Germinal center (tissue), 1 donor: Measurements from ENCODE around the gene CCDC152.
"Not testable (repeated sequence)": the region's sequence is repeated elsewhere in the genome, so short reads cannot be mapped to it uniquely, and the experiment has no call there.

ENCODE experiments used
- DNase-seq: peaks from one replicate; pipeline ENCODE4 v3.0.0; 2012; ENCODE audit warnings: mixed read lengths, low spot score

Gene CCDC152

DNA sequence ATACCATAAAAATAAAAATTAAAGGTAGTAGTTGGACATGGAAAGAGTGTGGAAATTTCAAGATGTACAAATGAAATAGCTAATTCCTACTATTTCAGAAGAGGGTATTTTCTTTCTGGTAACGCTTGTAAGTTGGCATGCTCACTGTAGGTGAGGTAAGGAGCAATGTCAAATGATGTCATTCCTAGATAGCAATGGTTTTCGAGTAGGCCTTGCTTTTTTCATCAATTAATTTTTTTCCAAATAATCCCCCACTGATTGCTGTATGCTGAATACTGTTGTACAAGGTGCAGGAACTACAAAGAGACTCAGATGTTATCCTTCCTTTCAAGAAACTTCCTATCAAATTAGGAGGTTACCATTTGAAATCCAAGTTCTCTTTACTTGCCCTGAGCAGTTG is 56.0 kb downstream of the CCDC152 start:
- no peak for DNase-seq

DNA sequence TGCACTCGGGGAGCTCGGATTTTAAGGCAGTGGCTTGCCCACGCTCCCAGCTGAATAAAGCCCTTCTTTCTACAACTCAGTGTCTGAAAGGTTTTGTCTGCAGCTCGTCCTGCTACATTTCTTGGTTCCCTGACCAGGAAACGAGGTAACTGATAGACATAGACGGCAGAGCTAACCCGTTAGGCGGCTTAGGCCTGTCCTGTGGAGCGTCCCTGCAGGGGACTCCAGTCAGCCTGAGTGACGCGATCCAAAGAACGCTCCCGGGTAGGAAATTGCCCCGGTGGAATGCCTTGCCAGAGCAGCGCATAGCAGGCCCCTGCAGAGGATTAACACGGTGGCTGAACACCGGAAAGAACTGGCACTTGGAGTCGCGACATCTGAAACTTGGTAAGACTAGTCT is 56.9 kb downstream of the CCDC152 start:
- no peak for DNase-seq

- not testable (repeated sequence) for DNase-seq
These were observed 59.9 kb downstream of the CCDC152 start for GRCh38 chr5:42816546-42816945.

GRCh38 chr5:42819745-42820144 is 63.1 kb downstream of the CCDC152 start:
- no peak for DNase-seq

DNA sequence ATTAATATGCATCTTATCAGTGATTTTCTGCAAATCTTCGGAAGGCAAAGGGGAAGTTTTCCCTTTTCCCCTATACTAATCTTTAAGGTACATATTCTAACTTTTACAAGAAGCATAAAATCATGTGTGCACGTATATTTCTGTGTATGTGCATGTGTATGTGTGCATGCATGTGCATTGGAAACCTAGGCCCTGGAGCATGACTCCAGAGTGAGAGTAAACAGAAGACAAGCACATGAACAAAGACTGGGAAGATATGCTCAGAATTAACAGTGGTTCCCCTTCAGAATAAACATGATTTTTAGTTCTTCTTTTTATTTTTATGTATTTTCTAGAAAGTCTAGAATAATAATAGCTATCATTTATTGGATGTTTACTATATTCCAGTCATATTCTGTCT is 65.9 kb downstream of the CCDC152 start:
- DNase-seq, result no peak

DNA sequence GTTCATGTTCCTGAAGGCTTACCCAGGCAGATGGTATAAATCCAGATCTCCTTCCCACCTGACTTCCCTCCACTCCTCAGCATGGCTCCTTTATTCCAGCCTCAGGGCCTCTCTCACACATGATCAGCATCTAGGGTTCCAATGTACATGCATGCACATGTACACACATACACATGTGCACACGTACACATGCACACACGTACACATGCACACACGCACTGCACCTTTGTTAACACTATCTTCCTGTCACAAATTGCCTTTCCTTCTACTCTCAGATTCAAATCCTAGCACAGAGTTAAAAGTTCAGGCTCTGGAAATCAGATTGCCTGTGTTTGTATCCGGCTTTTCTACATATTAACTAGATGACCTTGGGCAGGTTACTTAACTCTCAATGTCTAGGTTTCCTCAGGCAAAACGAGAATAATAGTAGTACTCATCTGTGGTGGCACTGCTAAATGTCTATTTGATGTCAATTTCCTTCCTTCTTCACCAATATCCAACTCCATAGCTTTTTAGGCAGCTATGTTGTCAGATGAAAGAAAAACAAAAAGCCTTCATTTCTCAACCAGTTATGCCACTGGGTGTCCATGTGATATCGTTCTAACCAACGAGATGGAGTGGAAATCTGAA is 67.8 kb downstream of the CCDC152 start:
- DNase-seq, result no peak

DNA sequence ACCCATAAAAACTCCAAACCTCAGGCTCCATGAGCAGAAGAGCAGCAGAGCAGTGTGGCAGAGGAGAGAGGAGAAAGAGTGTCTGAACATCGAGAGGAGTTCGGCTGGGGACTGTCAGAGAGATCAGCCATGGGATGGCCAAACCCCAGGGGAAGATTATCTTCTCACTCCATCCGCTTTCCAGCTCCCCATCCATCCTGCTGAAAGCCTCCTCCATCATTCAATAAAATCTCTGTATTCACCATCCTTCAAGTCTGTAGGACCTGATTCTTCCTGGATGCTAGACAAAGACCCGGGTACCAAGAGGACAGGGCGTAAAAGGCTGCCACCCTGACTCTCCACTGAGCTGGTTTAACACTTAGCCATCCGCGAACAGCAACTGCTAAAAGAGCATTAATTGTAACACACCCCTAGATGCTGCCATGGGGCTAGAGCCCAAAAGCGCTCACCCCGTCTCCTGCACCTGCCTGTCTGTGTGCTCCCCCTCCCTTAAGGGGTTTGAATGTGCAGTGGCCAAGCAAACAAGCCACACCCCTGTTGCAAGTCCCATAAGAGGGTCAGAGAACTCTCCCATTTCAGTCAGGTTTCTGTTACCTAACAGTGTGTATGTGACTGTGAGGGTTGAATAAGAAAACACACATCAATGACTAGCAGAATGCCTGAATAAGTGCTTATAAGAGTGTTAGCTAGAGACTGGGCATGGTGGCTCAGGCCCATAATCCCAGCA is 69.0 kb downstream of the CCDC152 start:
- DNase-seq, result no peak

- no peak for DNase-seq
These were observed 70.3 kb downstream of the CCDC152 start for GRCh38 chr5:42826757-42827515.

- DNase-seq, result no peak
These were observed 72.1 kb downstream of the CCDC152 start for GRCh38 chr5:42828671-42829070.

DNA sequence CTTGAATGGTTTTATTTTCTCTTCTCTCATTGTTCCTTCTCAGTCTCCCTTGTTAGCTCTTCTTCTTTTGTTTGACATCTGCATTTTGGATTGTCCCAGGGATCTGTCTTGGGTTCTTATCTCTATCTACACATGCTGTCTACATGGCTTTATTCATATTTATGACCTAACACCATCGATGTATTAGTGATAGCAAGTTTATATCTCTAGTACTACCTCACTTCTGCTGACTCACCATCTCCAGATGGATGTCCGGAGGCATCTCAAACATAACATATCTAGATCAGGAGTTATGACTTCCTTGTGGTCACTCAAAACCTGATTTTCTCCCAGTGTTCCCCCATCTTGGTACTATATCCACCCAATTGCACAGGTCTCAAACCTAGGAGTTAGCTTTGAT is 74.3 kb downstream of the CCDC152 start:
- no peak for DNase-seq

DNA sequence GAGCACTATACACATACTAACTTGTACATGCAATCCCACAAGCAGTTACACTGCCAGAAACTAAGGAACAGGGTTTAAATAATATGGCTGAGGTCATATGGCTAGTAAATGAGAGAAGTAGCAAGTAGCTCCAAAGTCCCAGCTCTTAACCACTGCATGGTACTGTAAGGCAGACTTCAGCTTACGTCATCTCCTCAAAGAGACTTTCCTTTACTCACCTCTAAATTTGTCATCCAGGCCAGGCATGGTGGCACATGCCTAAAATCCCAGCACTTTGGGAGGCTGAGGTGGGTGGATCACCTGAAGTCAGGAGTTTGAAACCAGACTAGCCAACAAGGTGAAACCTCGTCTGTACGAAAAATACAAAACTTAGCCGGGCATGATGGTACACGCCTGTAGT is 75.4 kb downstream of the CCDC152 start:
- DNase-seq, result no peak

DNA sequence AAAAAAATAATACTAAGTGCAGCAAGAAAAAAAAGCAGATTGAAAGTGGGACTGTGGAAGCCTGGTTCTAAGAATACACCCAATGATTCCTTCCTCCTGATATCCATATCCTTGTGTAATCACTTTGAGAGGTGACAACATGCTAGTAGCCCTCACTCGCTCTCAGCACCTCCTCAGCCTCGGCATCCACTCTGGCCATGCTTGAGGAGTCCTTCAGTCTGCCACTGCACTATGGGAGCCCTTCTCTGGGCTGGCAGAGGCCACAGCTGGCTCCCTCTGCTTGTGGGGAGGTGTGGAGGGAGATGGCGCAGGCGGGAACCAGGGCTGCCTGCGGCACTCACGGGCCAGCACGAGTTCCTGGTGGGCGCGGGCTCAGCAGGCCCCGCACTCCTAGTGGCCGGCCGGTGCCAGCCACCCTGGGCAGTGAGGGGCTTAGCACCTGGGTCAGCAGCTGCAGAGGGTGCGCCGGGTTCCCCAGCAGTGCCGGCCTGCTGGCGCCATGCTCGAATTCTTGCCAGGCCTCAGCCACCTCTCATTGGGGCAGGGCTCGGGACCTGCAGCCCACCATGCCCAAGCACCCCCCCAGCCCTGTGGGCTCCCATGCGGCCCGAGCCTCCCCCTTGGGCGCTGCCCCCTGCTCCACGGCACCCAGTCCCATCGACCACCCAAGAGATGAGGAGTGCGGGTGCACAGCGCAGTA is 79.6 kb downstream of the CCDC152 start:
- DNase-seq, result no peak

DNA sequence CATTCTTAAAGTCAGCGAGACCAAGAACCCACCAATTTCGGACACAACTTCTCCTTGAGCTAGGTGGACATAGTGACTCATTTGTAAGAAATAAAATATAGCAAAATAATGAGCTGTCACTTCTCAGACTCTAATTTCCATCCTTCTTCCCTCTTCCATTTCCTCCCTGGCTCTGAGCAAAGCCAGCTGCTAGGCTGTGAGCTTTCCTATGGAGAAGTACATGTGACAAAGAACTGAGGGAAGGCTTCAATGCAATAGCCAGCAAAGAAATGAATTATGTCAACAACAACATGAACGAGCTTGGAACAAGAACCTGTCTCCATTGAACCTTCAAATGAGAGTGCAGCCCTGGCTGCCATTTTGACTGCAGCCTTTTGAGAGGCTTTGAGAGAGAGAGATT is 81.0 kb downstream of the CCDC152 start:
- DNase-seq, result no peak

DNA sequence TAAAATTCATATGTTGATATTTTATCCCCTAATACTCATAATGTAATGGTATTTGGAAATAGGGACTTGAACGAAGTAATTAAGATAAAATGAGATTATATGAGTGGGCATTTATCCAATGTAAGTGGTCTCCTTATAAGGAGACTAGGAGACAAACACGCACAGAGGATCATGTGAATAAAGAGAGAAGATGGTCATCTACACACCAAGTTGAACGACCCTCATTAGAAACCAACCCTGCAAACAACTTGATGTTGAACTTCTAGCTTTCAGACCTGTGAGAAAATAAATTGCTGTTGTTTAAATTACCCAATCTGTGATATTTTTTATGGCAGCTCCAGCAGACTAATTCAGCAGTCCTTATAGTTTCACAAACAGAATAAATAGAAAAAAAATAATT is 82.6 kb downstream of the CCDC152 start:
- DNase-seq, result no peak

- DNase-seq, result no peak
These were observed 83.7 kb downstream of the CCDC152 start for GRCh38 chr5:42840269-42840668.

- no peak for DNase-seq
These were observed 84.4 kb downstream of the CCDC152 start for GRCh38 chr5:42840842-42841567.

- no peak for DNase-seq
These were observed 86.5 kb downstream of the CCDC152 start for GRCh38 chr5:42842921-42843641.

DNA sequence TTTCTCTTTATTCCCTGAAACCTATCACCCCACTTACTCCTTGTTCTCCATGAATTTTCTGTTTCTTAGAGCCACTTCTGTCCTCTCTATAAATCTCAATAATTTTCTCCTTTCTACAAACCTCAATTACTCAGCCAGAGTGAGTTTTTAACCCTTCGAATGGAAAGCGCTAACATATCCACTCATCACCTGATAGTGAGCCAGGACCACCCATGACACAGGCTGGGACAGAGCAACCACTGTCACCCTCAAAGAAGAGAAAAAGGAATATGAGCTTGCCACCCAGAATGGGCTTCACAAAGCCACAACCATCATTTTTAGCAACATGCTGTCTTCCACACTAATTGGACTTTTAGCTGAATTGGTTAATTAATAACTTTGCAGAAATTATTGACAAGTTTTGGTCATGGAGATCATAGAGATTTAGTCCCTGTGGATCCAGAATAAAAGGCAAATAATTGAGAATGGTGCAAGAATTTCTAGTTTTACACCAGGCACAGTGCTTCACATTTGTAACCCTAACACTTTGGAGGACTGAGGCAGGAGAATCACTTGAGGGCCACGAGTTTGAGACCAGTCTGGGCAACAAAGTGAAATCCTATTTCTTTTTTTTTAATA is 87.2 kb downstream of the CCDC152 start:
- DNase-seq, result no peak

DNA sequence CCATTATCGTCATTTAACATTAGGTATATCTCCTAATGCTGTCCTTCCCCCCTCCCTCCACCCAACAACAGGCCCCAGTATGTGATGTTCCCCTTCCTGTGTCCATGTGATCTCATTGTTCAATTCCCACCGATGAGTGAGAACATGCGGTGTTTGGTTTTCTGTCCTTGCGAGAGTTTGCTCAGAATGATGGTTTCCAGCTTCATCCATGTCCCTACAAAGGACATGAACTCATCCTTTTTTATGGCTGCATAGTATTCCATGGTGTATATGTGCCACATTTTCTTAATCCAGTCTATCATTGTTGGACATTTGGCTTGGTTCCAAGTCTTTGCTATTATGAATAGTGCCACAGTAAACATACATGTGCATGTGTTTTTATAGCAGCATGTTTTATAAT is 87.8 kb downstream of the CCDC152 start:
- DNase-seq, result not testable (repeated sequence)

- DNase-seq, result no peak
These were observed 91.9 kb downstream of the CCDC152 start for GRCh38 chr5:42848545-42848944.

DNA sequence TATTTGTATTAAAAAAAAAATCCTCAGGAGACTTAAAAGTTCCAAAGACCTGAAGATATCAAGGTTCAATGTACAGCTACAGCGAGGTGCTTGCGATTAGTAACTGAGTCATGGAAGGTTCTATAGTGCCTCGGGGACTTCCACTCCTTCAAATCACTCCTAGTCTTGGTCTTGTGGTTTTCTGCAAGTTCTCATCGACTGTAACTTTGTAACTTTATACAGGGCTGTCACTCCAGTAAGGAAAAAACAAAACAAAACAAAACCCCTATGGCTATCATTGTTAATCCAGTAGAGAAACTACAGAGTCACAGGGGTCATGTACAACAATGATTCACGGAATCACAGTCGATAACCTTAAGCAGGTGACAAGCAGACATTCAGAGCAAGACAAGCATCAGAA is 94.9 kb downstream of the CCDC152 start:
- DNase-seq, result no peak
